ENCODE results near the gene SCGN.

Gene SCGN

GRCh38 chr6:25732468-25733198, 80.6 kb downstream of the SCGN start:
- TF ChIP-seq EP300 (IDR thresholded peaks at IDR 0.05; ENCODE audit: borderline replicate concordance) = no peak
- TF ChIP-seq EGR1 (IDR thresholded peaks at IDR 0.05) = no peak
- no peak for TF ChIP-seq CREB1 (IDR thresholded peaks at IDR 0.05; ENCODE audit: low read depth)
- no peak for TF ChIP-seq NFIC (IDR thresholded peaks at IDR 0.05)
- no peak for TF ChIP-seq CEBPB (IDR thresholded peaks at IDR 0.05)
- no peak for TF ChIP-seq FOXM1 (IDR thresholded peaks at IDR 0.05; ENCODE audit: borderline replicate concordance, low read depth)
- TF ChIP-seq REST (IDR thresholded peaks at IDR 0.05; ENCODE audit: low read depth) = no peak
- no peak for TF ChIP-seq RAD21 (IDR thresholded peaks at IDR 0.05; ENCODE audit: low read depth)
- TF ChIP-seq TEAD4 (IDR thresholded peaks at IDR 0.05) = no peak
- no peak for TF ChIP-seq USF1 (IDR thresholded peaks at IDR 0.05)
- TF ChIP-seq ZBTB7A (IDR thresholded peaks at IDR 0.05; ENCODE audit: low read depth) = no peak
- no peak for TF ChIP-seq YY1 (IDR thresholded peaks at IDR 0.05; ENCODE audit: low read depth)
- no peak for TF ChIP-seq MAX (IDR thresholded peaks at IDR 0.05)
- no peak for TF ChIP-seq TAF1 (IDR thresholded peaks at IDR 0.05; ENCODE audit: low read depth)
- TF ChIP-seq TCF12 (IDR thresholded peaks at IDR 0.05; ENCODE audit: low read depth) = no peak

GRCh38 chr6:25735261-25735660, 83.2 kb downstream of the SCGN start:
- TF ChIP-seq TCF12 (IDR thresholded peaks at IDR 0.05; ENCODE audit: low read depth) (no peak), MAX (IDR thresholded peaks at IDR 0.05) (no peak)

GRCh38 chr6:25743868-25744267, 91.9 kb downstream of the SCGN start:
- TF ChIP-seq RAD21 (IDR thresholded peaks at IDR 0.05; ENCODE audit: low read depth) (no peak), CEBPB (IDR thresholded peaks at IDR 0.05) (no peak), FOXM1 (IDR thresholded peaks at IDR 0.05; ENCODE audit: borderline replicate concordance, low read depth) (no peak), TEAD4 (IDR thresholded peaks at IDR 0.05) (no peak), NFIC (IDR thresholded peaks at IDR 0.05) (no peak), EP300 (IDR thresholded peaks at IDR 0.05; ENCODE audit: borderline replicate concordance) (no peak), USF1 (IDR thresholded peaks at IDR 0.05) (no peak), EGR1 (IDR thresholded peaks at IDR 0.05) (no peak)

- TF ChIP-seq EGR1 (IDR thresholded peaks at IDR 0.05) (no peak), CEBPB (IDR thresholded peaks at IDR 0.05) (peak; percentile 44; the same call in 1 of the 2 replicates)
Measured at GRCh38 chr6:25745836-25746235, 93.8 kb downstream of the SCGN start.

GRCh38 chr6:25746968-25747367, 95.0 kb downstream of the SCGN start:
- TF ChIP-seq EP300 (IDR thresholded peaks at IDR 0.05; ENCODE audit: borderline replicate concordance) (no peak), ZBTB7A (IDR thresholded peaks at IDR 0.05; ENCODE audit: low read depth) (no peak), YY1 (IDR thresholded peaks at IDR 0.05; ENCODE audit: low read depth) (no peak), USF1 (IDR thresholded peaks at IDR 0.05) (no peak), MAX (IDR thresholded peaks at IDR 0.05) (no peak), NFIC (IDR thresholded peaks at IDR 0.05) (no peak), TAF1 (IDR thresholded peaks at IDR 0.05; ENCODE audit: low read depth) (no peak), CEBPB (IDR thresholded peaks at IDR 0.05) (no peak), TEAD4 (IDR thresholded peaks at IDR 0.05) (no peak), REST (IDR thresholded peaks at IDR 0.05; ENCODE audit: low read depth) (no peak), EGR1 (IDR thresholded peaks at IDR 0.05) (no peak), RAD21 (IDR thresholded peaks at IDR 0.05; ENCODE audit: low read depth) (no peak), FOXM1 (IDR thresholded peaks at IDR 0.05; ENCODE audit: borderline replicate concordance, low read depth) (no peak), CREB1 (IDR thresholded peaks at IDR 0.05; ENCODE audit: low read depth) (no peak)

GRCh38 chr6:25747477-25747876, 95.5 kb downstream of the SCGN start:
- TF ChIP-seq MAX (IDR thresholded peaks at IDR 0.05) (no peak), ZBTB7A (IDR thresholded peaks at IDR 0.05; ENCODE audit: low read depth) (no peak), RAD21 (IDR thresholded peaks at IDR 0.05; ENCODE audit: low read depth) (no peak), TEAD4 (IDR thresholded peaks at IDR 0.05) (no peak), CREB1 (IDR thresholded peaks at IDR 0.05; ENCODE audit: low read depth) (no peak), NFIC (IDR thresholded peaks at IDR 0.05) (no peak), EP300 (IDR thresholded peaks at IDR 0.05; ENCODE audit: borderline replicate concordance) (no peak), FOXM1 (IDR thresholded peaks at IDR 0.05; ENCODE audit: borderline replicate concordance, low read depth) (no peak), TCF12 (IDR thresholded peaks at IDR 0.05; ENCODE audit: low read depth) (no peak), EGR1 (IDR thresholded peaks at IDR 0.05) (no peak), YY1 (IDR thresholded peaks at IDR 0.05; ENCODE audit: low read depth) (no peak), USF1 (IDR thresholded peaks at IDR 0.05) (no peak), CEBPB (IDR thresholded peaks at IDR 0.05) (no peak), TAF1 (IDR thresholded peaks at IDR 0.05; ENCODE audit: low read depth) (no peak), REST (IDR thresholded peaks at IDR 0.05; ENCODE audit: low read depth) (no peak)
